ENCODE data around the gene L1CAM. TPM values are rescaled to one million over a fixed set of nuclear protein-coding genes. Genes with fewer than 3 reads are reported as not detected.

L1CAM gene
- polyA plus RNA-seq, 3 donors = 0.55 TPM; not detected in 2

DNA sequence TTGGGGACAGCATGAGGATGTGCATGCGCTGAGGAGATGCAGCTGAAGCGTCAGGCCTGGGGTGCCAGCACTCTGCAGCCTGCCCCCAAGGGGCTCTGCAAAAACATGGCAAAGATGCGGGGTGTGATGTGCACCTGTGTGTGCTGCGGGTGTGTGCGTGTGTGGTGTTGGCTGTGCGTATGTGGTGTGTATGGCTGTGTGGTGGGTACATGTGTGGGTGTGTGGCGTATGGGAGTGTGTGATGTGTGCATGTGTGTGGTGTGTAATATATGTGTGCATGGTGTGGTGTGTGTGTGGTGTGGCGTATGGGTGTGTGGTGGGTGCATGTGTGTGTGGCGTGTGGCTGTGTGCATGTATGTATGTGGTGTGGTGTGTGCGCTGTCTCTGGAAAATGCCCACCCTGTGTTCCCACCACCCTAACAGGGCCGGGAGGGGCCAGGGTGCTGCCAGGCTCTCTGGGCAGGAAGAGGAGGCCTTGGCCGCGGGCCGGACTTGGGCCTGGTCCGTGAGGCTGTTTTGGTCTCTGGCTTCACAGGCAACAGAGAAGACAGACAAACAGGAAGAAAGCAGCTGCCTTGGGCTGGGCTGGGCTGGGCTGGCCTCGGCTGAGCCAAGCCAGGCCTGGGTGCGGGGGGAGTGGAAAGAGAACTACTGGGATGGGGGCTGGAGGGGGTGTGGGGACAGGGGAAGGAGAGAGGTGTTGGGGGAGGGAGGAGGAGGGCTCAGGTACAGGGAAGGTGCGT lies 17.4 kb upstream of the L1CAM start:
- Histone ChIP-seq H3K9me3 (replicated peaks in 1 of 2; ENCODE audit: control insufficient read depth in 1 of 2, insufficient read depth in 1 of 2, low read length in 2 of 2) (no peaks in the 10 kb centered on the region), H3K27ac (ENCODE audit: low read depth in 1 of 2, low read length in 2 of 2) (peak overlapping the region; percentile 41 to 46), H3K27me3 (ENCODE audit: control insufficient read depth in 2 of 2, insufficient read depth in 2 of 2, low read length in 2 of 2) (no peaks in the 10 kb centered on the region), H3K4me2 (replicated peaks; ENCODE audit: extremely low read depth, low read length, poor library complexity, severe bottlenecking) (peak overlapping the region; percentile 58), H4K20me1 (ENCODE audit: insufficient read depth, low read length) (peaks cover 24% of the 10 kb centered on the region), H3K4me1 (ENCODE audit: control insufficient read depth in 1 of 2, insufficient read depth in 2 of 2, low read length in 2 of 2) (peaks cover 53 to 55% of the 10 kb centered on the region in 2 donors), H3K9ac (ENCODE audit: insufficient read depth, low read length, poor library complexity, severe bottlenecking) (no peak overlapping the region), H2AFZ (ENCODE audit: insufficient read depth, low read depth, low read length, poor library complexity, severe bottlenecking) (no peak overlapping the region), H3K36me3 (replicated peaks in 1 of 2; ENCODE audit: control insufficient read depth in 1 of 2, insufficient read depth in 2 of 2, low read length in 2 of 2) (peaks cover 7 to 9% of the 10 kb centered on the region in 2 donors), H3K79me2 (ENCODE audit: insufficient read depth, low read length) (no peaks in the 10 kb centered on the region), H3K4me3 (replicated peaks in 1 of 3; ENCODE audit: low read depth in 2 of 3, low read length in 3 of 3) (peak overlapping the region in 1 of 3 experiments; percentile 50)
- Mint-ChIP-seq H3K4me1 (peaks cover 53% of the 10 kb centered on the region), H3K27me3 (ENCODE audit: low read depth in 3 of 3) (peaks cover 0 to 49% (median 3%) of the 10 kb centered on the region in 3 donors), H3K27ac (peak overlapping the region; percentile 16 to 88 (median 46)), H3K4me3 (peak overlapping the region; percentile 41 to 72), H3K36me3 (peaks cover 3 to 8% of the 10 kb centered on the region in 2 donors), H3K9me3 (peaks cover 0 to 8% (median 1%) of the 10 kb centered on the region in 7 donors)
- peak in 1 of 3 donors; percentile 15 for DNase-seq
- intact Hi-C loops (cut with micrococcal nuclease) = no loop called here
- 40% methylated on average over 7 of the region's 18 CpGs for WGBS (ENCODE audit: insufficient coverage)
- TF ChIP-seq CTCF (IDR thresholded peaks at IDR 0.05) = no peak

DNA sequence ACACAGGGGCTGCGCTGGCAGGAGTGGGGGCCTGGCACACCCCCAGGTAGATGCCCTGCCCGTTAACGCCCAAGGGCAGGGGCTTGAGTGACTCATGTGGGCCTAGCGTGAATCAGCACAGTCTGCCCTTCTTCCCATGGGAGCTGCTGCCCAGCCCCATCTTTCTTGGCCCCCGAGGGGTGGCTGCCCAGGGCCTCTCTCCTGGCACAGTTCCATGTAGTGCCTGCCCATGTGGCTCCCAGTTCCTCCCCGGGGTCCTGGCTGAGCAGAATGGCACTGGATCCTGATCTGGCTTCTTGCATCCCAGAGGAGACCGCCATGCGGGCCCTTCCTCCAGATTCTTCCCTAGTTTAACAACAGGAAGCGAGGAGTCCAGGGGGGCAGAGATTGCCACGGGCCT lies 16.4 kb upstream of the L1CAM start:
- no peak overlapping the region for H3K9ac ChIP-seq (ENCODE audit: insufficient read depth, low read length, poor library complexity, severe bottlenecking)
- DNase-seq = no peak
- H3K9me3 ChIP-seq (replicated peaks in 1 of 2; ENCODE audit: control insufficient read depth in 1 of 2, insufficient read depth in 1 of 2, low read length in 2 of 2) = no peaks in the 10 kb centered on the region
- WGBS (ENCODE audit: insufficient coverage) = 40% methylated on average over 1 of the region's 10 CpGs
- H3K4me2 ChIP-seq (replicated peaks; ENCODE audit: extremely low read depth, low read length, poor library complexity, severe bottlenecking) = peak overlapping the region; percentile 12
- H3K4me3 ChIP-seq (replicated peaks in 1 of 3; ENCODE audit: low read depth in 2 of 3, low read length in 3 of 3) = no peak overlapping the region
- H3K36me3 ChIP-seq (replicated peaks in 1 of 2; ENCODE audit: control insufficient read depth in 1 of 2, insufficient read depth in 2 of 2, low read length in 2 of 2) = peaks cover 0 to under 1% of the 10 kb centered on the region in 2 donors
- no peak overlapping the region for H3K4me3 Mint-ChIP-seq
- H2AFZ ChIP-seq (ENCODE audit: insufficient read depth, low read depth, low read length, poor library complexity, severe bottlenecking) = no peak overlapping the region
- H3K27ac Mint-ChIP-seq = peak overlapping the region in 1 of 7 donors; percentile 40
- H3K4me1 ChIP-seq (ENCODE audit: control insufficient read depth in 1 of 2, insufficient read depth in 2 of 2, low read length in 2 of 2) = peaks cover 53 to 55% of the 10 kb centered on the region in 2 donors
- no peak overlapping the region for H3K27ac ChIP-seq (ENCODE audit: low read depth in 1 of 2, low read length in 2 of 2)
- H3K4me1 Mint-ChIP-seq = peaks cover 53% of the 10 kb centered on the region
- no peaks in the 10 kb centered on the region for H3K36me3 Mint-ChIP-seq
- peaks cover 0 to 48% (median 3%) of the 10 kb centered on the region in 3 donors for H3K27me3 Mint-ChIP-seq (ENCODE audit: low read depth in 3 of 3)
- peaks cover 0 to 2% of the 10 kb centered on the region in 2 donors for H3K27me3 ChIP-seq (ENCODE audit: control insufficient read depth in 2 of 2, insufficient read depth in 2 of 2, low read length in 2 of 2)
- intact Hi-C loops (cut with micrococcal nuclease) = no loop called here
- no peaks in the 10 kb centered on the region for H3K79me2 ChIP-seq (ENCODE audit: insufficient read depth, low read length)
- peaks cover 16% of the 10 kb centered on the region for H4K20me1 ChIP-seq (ENCODE audit: insufficient read depth, low read length)
- no peak for TF ChIP-seq CTCF (IDR thresholded peaks at IDR 0.05)
- peaks cover 0 to 6% (median under 1%) of the 10 kb centered on the region in 7 donors for H3K9me3 Mint-ChIP-seq

Data from CD14-positive monocyte (primary cell).